Measurements from ENCODE around the gene CCDC134. TPM values are rescaled to one million over a fixed set of nuclear protein-coding genes. Genes with fewer than 3 reads are reported as not detected.
A peak's percentile ranks its signal among the peaks of the same experiment; 100 is the strongest.

The CCDC134 gene
- total RNA-seq, 6 donors from 2014 or later: 5.5 to 12.6 (median 8.8) TPM

GRCh38 chr22:41821471-41822316 is 21.2 kb downstream of the CCDC134 start:
- H3K9me3 ChIP-seq: no peaks in the 10 kb centered on the region
- no peak overlapping the region for H3K27ac ChIP-seq
- H3K4me1 ChIP-seq: peaks cover 12 to 21% (median 14%) of the 10 kb centered on the region in 4 donors
- ATAC-seq (ENCODE audit: low FRiP score in 2 of 2) (no peak), DNase-seq (no peak)
- no peak overlapping the region for H3K4me3 ChIP-seq
- H3K27me3 ChIP-seq: no peaks in the 10 kb centered on the region
- H3K36me3 ChIP-seq: peaks cover 0 to 7% (median 2%) of the 10 kb centered on the region in 4 donors
- TF ChIP-seq POLR2AphosphoS5 (IDR thresholded peaks at IDR 0.05) (no peak), EP300 (IDR thresholded peaks at IDR 0.05) (no peak)
- WGBS, 2 donors: 89 to 91% methylated on average over 12 of the region's 12 CpGs

- DNase-seq (no peak), ATAC-seq (ENCODE audit: low FRiP score in 2 of 2) (peak in 1 of 2 donors; percentile 56)
- TF ChIP-seq CTCF (IDR thresholded peaks at IDR 0.05) (peak; percentile 24 to 69 (median 52)), POLR2A (IDR thresholded peaks at IDR 0.05) (no peak), POLR2AphosphoS5 (IDR thresholded peaks at IDR 0.05) (no peak), EP300 (IDR thresholded peaks at IDR 0.05) (no peak)
- H3K4me1 ChIP-seq: peaks cover 12 to 26% (median 16%) of the 10 kb centered on the region in 4 donors
- H3K27ac ChIP-seq: no peak overlapping the region
- H3K4me3 ChIP-seq: no peak overlapping the region
- no peaks in the 10 kb centered on the region for H3K27me3 ChIP-seq
- H3K9me3 ChIP-seq: no peaks in the 10 kb centered on the region
- peaks cover 0 to 7% (median 2%) of the 10 kb centered on the region in 4 donors for H3K36me3 ChIP-seq
- 78 to 94% methylated on average over 3 of the region's 3 CpGs for WGBS, 2 donors
Observed at GRCh38 chr22:41822317-41823057, 22.0 kb downstream of the CCDC134 start.

GRCh38 chr22:41823797-41824196 is 23.3 kb downstream of the CCDC134 start:
- Histone ChIP-seq H3K4me1 (peaks cover 12 to 26% (median 16%) of the 10 kb centered on the region in 4 donors), H3K4me3 (no peak overlapping the region), H3K27me3 (no peaks in the 10 kb centered on the region), H3K36me3 (peaks cover 0 to 6% (median 0%) of the 10 kb centered on the region in 4 donors), H3K27ac (no peak overlapping the region), H3K9me3 (no peaks in the 10 kb centered on the region)
- DNase-seq (no peak), ATAC-seq (ENCODE audit: low FRiP score in 2 of 2) (no peak)
- 87 to 89% methylated on average over 6 of the region's 6 CpGs for WGBS, 2 donors
- TF ChIP-seq EP300 (IDR thresholded peaks at IDR 0.05): no peak
- TF ChIP-seq CTCF (IDR thresholded peaks at IDR 0.05): no peak

- DNase-seq (no peak), ATAC-seq (ENCODE audit: low FRiP score in 2 of 2) (no peak)
- Histone ChIP-seq H3K27me3 (no peaks in the 10 kb centered on the region), H3K4me3 (no peak overlapping the region), H3K36me3 (no peaks in the 10 kb centered on the region), H3K4me1 (peaks cover 12 to 26% (median 16%) of the 10 kb centered on the region in 4 donors), H3K9me3 (no peaks in the 10 kb centered on the region), H3K27ac (peak overlapping the region in 3 of 4 donors; percentile 46 to 60 (median 56))
- WGBS, 2 donors: 55 to 71% methylated on average over 7 of the region's 7 CpGs
- TF ChIP-seq POLR2A (IDR thresholded peaks at IDR 0.05): no peak
- TF ChIP-seq EP300 (IDR thresholded peaks at IDR 0.05): no peak
- TF ChIP-seq POLR2AphosphoS5 (IDR thresholded peaks at IDR 0.05): no peak
- no peak for TF ChIP-seq CTCF (IDR thresholded peaks at IDR 0.05)
Observed at GRCh38 chr22:41825376-41825775, 24.9 kb downstream of the CCDC134 start.

GRCh38 chr22:41826021-41826420 is 25.5 kb downstream of the CCDC134 start:
- no peak overlapping the region for H3K4me3 ChIP-seq
- TF ChIP-seq POLR2AphosphoS5 (IDR thresholded peaks at IDR 0.05) (no peak), POLR2A (IDR thresholded peaks at IDR 0.05) (no peak), EP300 (IDR thresholded peaks at IDR 0.05) (no peak), CTCF (IDR thresholded peaks at IDR 0.05) (no peak)
- peak overlapping the region in 3 of 4 donors; percentile 46 to 60 (median 56) for H3K27ac ChIP-seq
- ATAC-seq (ENCODE audit: low FRiP score in 2 of 2) (no peak), DNase-seq (no peak)
- H3K9me3 ChIP-seq: no peaks in the 10 kb centered on the region
- H3K4me1 ChIP-seq: peaks cover 12 to 26% (median 16%) of the 10 kb centered on the region in 4 donors
- no peaks in the 10 kb centered on the region for H3K36me3 ChIP-seq
- 47 to 60% methylated on average over 2 to 3 of the region's 3 CpGs for WGBS, 2 donors
- no peaks in the 10 kb centered on the region for H3K27me3 ChIP-seq
